ENCODE data around the gene KIF23. TPM values are rescaled to one million over a fixed set of nuclear protein-coding genes. Genes with fewer than 3 reads are reported as not detected.

Gene KIF23
- total RNA-seq, 1 donor from 2014 or later, result 2.7 TPM

GRCh38 chr15:69480932-69481331 is 66.8 kb downstream of the KIF23 start:
- ATAC-seq (no peak), DNase-seq (no peak)
- no peaks in the 10 kb centered on the region for H3K36me3 ChIP-seq
- no peaks in the 10 kb centered on the region for H3K27me3 ChIP-seq
- H3K4me1 ChIP-seq, result no peaks in the 10 kb centered on the region
- TF ChIP-seq CTCF (IDR thresholded peaks at IDR 0.05), result no peak
- no peaks in the 10 kb centered on the region for H3K9me3 ChIP-seq
- no peak overlapping the region for H3K4me3 ChIP-seq
- intact Hi-C loops (cut with DNase I), result no loop called here
- H3K27ac ChIP-seq, result no peak overlapping the region

- H3K36me3 ChIP-seq, result no peaks in the 10 kb centered on the region
- no peak overlapping the region for H3K4me3 ChIP-seq
- no peak for TF ChIP-seq CTCF (IDR thresholded peaks at IDR 0.05)
- H3K27ac ChIP-seq, result no peak overlapping the region
- no peaks in the 10 kb centered on the region for H3K4me1 ChIP-seq
- ATAC-seq (no peak), DNase-seq (peak; percentile 16)
- no peaks in the 10 kb centered on the region for H3K27me3 ChIP-seq
- intact Hi-C loops (cut with DNase I), result no loop called here
- H3K9me3 ChIP-seq, result no peaks in the 10 kb centered on the region
Measured at GRCh38 chr15:69482686-69483256, 68.6 kb downstream of the KIF23 start.

GRCh38 chr15:69484837-69485236 is 70.7 kb downstream of the KIF23 start:
- no peaks in the 10 kb centered on the region for H3K9me3 ChIP-seq
- H3K27me3 ChIP-seq, result no peaks in the 10 kb centered on the region
- ATAC-seq (peak; percentile 37), DNase-seq (no peak)
- no peaks in the 10 kb centered on the region for H3K36me3 ChIP-seq
- H3K4me1 ChIP-seq, result no peaks in the 10 kb centered on the region
- intact Hi-C loops (cut with DNase I), result no loop called here
- H3K4me3 ChIP-seq, result no peak overlapping the region
- TF ChIP-seq CTCF (IDR thresholded peaks at IDR 0.05), result no peak
- no peak overlapping the region for H3K27ac ChIP-seq

- H3K27me3 ChIP-seq, result no peaks in the 10 kb centered on the region
- no peaks in the 10 kb centered on the region for H3K9me3 ChIP-seq
- no peak for DNase-seq
- intact Hi-C loops (cut with DNase I), result no loop called here
- no peak overlapping the region for H3K27ac ChIP-seq
- H3K36me3 ChIP-seq, result no peaks in the 10 kb centered on the region
- TF ChIP-seq CTCF (IDR thresholded peaks at IDR 0.05), result no peak
- no peak for ATAC-seq
- no peak overlapping the region for H3K4me3 ChIP-seq
- no peaks in the 10 kb centered on the region for H3K4me1 ChIP-seq
Measured at GRCh38 chr15:69486481-69487110, 72.4 kb downstream of the KIF23 start.

GRCh38 chr15:69489073-69489571 is 75.0 kb downstream of the KIF23 start:
- Histone ChIP-seq H3K9me3 (no peaks in the 10 kb centered on the region), H3K36me3 (no peaks in the 10 kb centered on the region), H3K4me3 (no peak overlapping the region), H3K4me1 (no peaks in the 10 kb centered on the region), H3K27me3 (no peaks in the 10 kb centered on the region), H3K27ac (no peak overlapping the region)
- TF ChIP-seq CTCF (IDR thresholded peaks at IDR 0.05), result no peak
- intact Hi-C loops (cut with DNase I), result no loop called here
- no peak for ATAC-seq
- no peak for DNase-seq
